HG02938 (cell line): ENCODE measurements around the gene MVD.
"Not testable (repeated sequence)": the region's sequence is repeated elsewhere in the genome, so short reads cannot be mapped to it uniquely, and the experiment has no call there.

Source experiments
- ATAC-seq: cut with Tn5 transposase; IDR thresholded peaks from one replicate; pipeline ENCODE4 v1.9.1; 2021; ENCODE audit warnings: mild to moderate bottlenecking, moderate library complexity; ENCODE audit not compliant: unreplicated experiment

MVD gene

DNA sequence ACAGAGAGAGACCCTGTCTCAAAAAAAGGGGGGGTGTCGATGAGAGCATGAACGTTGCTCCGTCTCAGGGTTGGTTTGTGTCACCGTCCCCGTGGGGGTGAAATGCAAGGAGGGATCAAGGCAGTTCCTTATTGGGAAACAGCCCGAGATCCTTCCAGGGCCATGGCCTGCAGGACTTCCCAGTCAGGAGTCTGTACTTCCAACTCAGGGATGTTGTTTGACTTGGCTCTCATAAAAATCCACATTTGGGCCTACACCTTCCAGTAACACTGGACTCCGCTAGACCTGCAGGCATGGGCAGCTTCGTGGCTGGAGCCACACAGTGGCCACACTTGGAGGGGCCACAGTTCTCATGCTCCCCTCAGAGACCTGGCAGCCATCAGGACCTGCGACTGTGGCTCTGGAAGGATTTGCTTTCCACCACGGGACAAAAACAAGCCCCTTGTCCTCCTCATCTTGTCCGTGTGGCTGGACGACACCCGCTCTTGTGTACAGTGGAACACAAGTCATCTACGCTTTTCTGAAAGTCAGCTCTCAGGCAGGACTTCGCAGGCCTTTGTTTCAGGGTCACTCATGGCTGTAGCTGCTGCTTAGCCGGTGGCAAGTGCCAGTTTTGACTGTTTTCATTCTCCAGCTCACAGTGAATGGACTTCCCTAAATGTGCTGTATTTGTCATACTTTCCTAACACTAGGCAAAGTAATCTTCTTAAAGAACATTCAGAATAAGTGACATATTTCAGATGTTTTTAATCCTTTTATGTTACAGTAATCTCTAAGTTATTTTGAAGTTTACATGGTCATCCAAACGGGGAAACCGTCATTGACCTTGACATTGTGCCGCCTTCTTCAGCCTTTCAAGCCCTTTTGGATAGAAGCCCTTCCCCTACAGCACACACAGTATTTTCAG lies 48.7 kb downstream of the MVD start:
- no peak for ATAC-seq

DNA sequence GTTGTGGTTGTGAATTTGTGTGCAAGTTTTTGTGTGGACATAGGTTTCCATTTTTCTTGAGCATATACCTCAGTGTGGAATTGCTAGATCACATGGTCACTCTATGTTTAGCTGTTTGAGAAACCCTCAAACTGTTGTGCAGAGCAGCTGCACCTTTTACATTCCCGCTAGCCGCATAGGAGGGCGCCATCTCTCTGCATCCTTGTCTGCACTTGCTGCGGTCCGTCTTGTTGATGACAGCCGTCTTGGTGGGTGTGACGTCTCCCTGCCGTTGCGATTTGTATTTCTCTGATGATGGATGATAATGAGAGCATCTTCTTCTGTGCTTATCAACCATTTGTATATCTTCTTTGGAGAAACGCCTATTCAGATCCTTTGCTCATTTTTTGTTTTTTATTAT lies 49.6 kb downstream of the MVD start:
- no peak for ATAC-seq

DNA sequence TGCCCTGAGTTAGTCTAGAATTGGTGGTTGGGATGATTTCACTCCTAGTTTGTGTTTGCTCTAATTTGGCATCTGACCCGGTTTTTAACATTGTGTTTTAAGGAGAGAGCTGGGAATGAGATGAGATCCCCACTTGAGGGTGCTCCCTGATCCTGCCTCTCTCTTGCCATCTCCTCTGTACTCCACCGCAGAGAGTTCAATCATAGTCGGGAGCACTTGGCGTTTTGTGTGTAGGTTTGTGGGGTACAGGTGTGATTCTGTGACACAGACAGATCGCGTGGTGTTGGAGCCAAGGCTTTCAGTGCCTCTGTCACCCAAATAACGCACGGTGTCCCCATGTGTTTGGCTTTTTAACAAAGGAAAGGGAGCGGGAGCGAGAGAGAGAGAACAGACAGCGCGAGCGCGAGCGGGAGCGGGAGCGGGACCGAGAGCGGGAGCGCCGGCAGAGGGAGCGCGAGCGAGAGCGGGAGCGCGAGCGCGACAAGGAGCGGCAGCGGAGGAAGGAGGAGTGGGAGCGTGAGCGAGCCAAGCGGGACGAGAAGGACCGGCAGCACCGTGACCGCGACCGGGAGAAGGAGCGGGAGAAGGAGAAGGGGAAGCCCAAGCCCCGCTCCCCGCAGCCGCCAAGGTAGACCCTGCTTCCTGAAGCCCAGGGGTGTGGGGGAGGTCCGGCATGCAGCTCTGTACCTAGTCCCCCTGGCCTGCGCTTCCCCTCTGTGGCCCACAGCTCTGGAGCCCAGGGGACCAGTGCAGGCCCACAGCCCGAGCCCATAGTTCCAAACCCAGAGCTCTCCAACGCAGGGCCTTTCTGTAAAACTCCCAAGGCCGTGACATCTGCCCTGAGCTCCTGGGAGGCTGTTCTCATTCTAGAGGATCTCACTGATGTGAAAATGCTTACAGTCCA lies 51.7 kb downstream of the MVD start:
- ATAC-seq: no peak

DNA sequence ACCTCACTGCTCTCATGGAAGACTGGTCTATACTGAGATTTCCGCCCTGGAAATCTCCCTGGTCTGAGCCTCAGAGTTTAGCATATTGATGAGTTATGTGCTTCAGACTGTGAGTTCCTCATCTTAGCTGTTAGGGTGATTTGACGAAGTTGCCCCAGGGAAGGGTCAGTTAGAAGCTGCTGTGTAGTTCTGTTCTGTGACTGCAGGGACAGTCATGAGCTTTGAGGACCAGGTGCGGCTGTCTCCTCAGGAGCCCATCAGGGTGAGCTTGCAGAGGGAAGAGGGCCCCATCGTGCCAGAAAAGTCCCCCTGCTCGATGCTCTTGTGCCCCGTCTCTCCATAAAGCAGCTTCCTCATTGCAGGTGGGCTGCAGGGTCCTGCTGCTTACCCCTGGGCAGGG lies 52.8 kb downstream of the MVD start:
- ATAC-seq: no peak

DNA sequence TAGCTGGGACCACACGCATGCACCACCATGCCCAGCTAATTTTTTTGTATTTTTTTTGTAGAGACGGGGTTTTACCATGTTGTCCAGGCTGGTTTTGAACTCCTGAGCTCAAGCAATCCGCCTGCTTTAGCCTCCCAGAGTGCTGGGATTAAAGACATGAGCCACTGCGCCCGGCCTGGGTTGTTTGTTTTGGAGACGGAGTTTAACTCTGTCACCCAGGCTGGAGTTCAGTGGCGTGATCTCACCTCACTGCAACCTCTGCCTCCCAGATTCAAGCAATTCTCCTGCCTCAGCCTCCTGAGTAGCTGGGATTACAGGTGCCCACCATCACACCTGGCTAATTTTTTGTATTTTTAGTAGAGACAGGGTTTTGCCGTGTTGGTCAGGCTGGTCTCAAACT lies 53.5 kb downstream of the MVD start:
- ATAC-seq: not testable (repeated sequence)

DNA sequence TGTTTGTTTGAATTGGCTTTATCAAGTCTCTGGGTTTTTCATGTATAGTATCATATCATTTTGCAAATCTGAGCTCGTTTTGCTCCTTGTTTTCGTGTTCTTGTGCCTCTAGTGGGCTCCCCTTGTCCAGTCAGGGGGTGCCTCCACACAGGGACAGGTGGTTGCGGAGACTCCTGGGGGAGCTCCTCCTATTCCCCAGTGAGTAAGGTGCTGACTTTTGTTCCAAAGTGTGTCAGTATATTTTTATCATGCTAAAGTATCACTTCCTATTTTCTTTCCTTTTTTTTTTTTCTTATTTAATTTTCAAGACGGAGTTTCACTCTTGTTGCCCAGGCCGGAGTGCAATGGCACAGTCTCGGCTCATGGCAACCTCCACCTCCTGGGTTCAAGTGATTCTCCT lies 54.8 kb downstream of the MVD start:
- no peak for ATAC-seq

DNA sequence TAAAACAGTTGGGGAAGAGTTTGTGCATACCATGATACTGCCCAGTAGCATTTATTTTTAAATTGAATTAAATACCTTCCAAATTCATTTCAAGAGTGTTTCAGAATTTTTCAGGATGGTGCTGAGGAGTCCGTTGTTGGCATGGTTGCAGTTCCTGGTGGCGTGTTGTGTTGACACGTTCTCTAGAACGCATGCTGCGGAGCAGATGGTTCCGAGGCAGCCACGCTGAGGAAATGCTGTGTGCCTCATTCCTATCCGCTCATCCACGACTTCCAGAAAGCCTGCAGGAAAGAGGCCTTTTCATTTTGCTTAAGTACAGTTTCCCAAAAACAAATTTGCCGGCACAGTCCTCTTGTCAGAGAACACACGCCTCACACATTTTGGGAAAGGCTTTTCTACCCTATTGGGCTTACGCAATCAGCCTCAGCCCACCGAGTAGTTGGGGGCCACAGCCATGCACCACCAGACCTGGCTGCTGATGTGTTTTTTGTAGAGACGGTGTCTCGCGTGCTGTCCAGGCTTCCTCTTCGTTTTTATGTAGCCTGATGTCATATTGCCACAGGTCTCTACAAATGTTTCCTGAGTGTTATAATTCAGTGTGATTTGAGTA lies 56.6 kb downstream of the MVD start:
- no peak for ATAC-seq

DNA sequence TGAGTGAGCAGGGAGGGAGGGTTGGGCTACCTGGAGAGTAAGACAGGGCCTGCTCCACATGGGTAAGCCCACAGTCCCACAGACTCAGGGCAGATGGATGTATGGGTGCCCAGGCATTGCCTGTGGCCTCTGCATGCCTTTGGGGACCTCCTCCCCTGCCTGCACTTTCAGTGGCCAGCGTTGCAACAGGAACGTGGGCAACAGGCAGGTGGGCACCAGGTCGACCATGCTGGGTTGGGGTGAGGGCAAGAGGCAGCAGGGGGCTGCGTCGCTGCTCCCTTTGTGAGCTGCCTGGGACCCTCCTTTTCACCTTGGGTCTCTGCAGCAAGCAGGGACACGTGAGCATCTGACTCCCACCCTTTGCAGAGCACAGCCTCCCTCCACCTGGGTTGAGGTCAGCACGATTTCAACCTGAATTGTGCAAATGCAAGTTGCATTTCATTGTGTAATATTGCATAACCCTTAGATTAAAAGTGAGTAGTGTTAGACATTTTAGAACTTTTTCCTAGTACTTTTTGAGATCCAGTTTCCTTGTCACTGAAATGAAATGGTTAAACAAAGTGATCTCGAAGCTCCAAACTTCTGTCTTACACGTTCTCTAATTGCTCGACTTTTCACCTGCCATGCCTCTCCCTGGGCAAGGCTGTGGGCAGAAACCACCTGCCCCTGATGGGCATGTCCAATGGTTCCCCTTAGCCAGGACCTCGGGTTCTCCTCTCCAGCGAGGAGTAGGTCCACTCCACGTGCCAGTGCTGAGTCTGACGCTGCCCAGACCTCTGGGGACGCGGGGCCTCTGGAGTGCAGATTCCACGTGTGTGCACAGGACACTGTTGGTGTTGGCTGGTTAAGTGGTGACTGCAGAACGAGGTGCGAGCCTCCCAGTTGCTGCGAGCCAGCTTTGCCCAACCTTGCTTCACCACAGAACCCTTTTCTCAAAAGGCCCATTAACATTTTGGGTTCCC lies 57.4 kb downstream of the MVD start:
- no peak for ATAC-seq

DNA sequence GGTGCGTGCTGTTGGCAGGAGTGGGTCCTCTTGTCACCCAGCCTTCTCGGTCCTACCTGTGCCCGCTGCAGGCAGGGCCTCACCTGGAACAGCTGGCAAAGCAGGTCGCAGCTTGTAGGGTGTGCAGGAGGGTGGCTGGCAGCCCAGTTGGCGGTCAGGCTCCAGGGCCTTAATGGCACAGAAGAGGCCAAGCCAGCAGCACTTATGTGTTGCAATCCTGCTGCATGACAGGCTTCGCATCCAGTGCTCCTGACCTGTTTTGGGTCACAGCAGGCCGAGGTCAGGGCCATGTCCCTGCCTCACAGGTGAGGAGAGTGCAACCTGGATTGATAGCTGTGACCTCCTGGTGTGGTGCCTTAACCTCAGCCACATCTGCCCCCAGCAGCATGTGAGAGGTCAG lies 60.8 kb downstream of the MVD start:
- ATAC-seq: no peak
